Thyroid gland (tissue), 4 donors: ENCODE measurements around the gene GAK. TPM values are rescaled to one million over a fixed set of nuclear protein-coding genes. Genes with fewer than 3 reads are reported as not detected.

ENCODE experiments used
- DNase-seq, 2 donors: peaks; one replicate each; pipeline ENCODE4 v3.0.0-alpha.2; 2019
- H3K27ac ChIP-seq, 3 donors: fragments of 200-600 bp; sonication (generic); 1 replicate in 2 of 3; 2 replicates in 1 of 3; pipeline ENCODE4 v1.5.1; 2016 to 2019; ENCODE audit warnings: mild to moderate bottlenecking in 1 of 3, moderate library complexity in 1 of 3
- H3K27me3 ChIP-seq: fragments of 200-600 bp; sonication (generic); one replicate; pipeline ENCODE4 v1.5.1; 2019
- H3K36me3 ChIP-seq, 2 donors: fragments of 200-600 bp; sonication (generic); one replicate each; pipeline ENCODE4 v1.5.1; 2016 to 2019
- H3K4me1 ChIP-seq, 2 donors: fragments of 200-600 bp; sonication (generic); one replicate each; pipeline ENCODE4 v1.5.1; 2017 to 2019
- H3K4me3 ChIP-seq, 3 donors: fragments of 200-600 bp; sonication (generic); replicated peaks in 1 of 3; 1 replicate in 2 of 3; 2 replicates in 1 of 3; pipeline ENCODE4 v1.5.1; 2016; ENCODE audit warnings: mild to moderate bottlenecking in 1 of 3
- H3K9me3 ChIP-seq: fragments of 200-600 bp; sonication (generic); one replicate; pipeline ENCODE4 v1.5.1; 2017
- CTCF ChIP-seq, 6 experiments: fragments of 200-600 bp in 3 of 6; fragments of 450-650 bp in 3 of 6; sonication (generic) in 3 of 6; IDR thresholded peaks; one replicate each; pipeline ENCODE4 v1.5.1; 2016 to 2019; ENCODE audit warnings: antibody characterized with exemption in 6 of 6, mild to moderate bottlenecking in 2 of 6, inconsistent platforms in 1 of 6, moderate library complexity in 1 of 6
- POLR2A ChIP-seq, 2 donors: fragments of 450-650 bp; IDR thresholded peaks; one replicate each; pipeline ENCODE4 v1.6.1; 2017; ENCODE audit warnings: antibody characterized with exemption in 2 of 2, mild to moderate bottlenecking in 2 of 2, moderate library complexity in 1 of 2
- WGBS, 2 donors: methylation state at CpG; one replicate each; pipeline ENCODE4 v1.1.5; 2017; 5-methylcytosine and 5-hydroxymethylcytosine counted together
- intact Hi-C: fragments of 100-400 bp; cut with DNase I; formaldehyde crosslinking; loops from one replicate; pipeline ENCODE4 v1.15.1; 2023
- total RNA-seq, 4 donors: library from RNA; depleted of rRNA; stranded (reverse); fragments of >200 nt; gene quantifications; one replicate each; pipeline ENCODE4 v1.2.3, GENCODE V29; 2016

Gene GAK
- total RNA-seq, 4 donors from 2014 or later: 86.4 to 184 (median 153) TPM

GRCh38 chr4:849478-850175, 82.5 kb downstream of the GAK start:
- intact Hi-C loops: no loop called here
- Histone ChIP-seq H3K4me3 (no peak overlapping the region), H3K36me3 (peaks cover 25 to 26% of the 10 kb centered on the region in 2 donors), H3K27me3 (no peaks in the 10 kb centered on the region), H3K27ac (no peak overlapping the region), H3K9me3 (no peaks in the 10 kb centered on the region), H3K4me1 (no peaks in the 10 kb centered on the region)
- no peak for TF ChIP-seq POLR2A (IDR thresholded peaks at IDR 0.05)
- no peak for TF ChIP-seq CTCF (IDR thresholded peaks at IDR 0.05)
- 89 to 96% methylated on average over 5 to 28 of the region's 50 CpGs for WGBS, 2 donors
- DNase-seq: no peak

- intact Hi-C loops: no loop called here
Observed at GRCh38 chr4:848803-849477, 83.2 kb downstream of the GAK start.

GRCh38 chr4:848307-848691, 83.8 kb downstream of the GAK start:
- no peak for DNase-seq
- TF ChIP-seq POLR2A (IDR thresholded peaks at IDR 0.05) (no peak), CTCF (IDR thresholded peaks at IDR 0.05) (no peak)
- intact Hi-C loops: no loop called here
- Histone ChIP-seq H3K36me3 (peaks cover 25 to 26% of the 10 kb centered on the region in 2 donors), H3K4me3 (no peak overlapping the region), H3K27ac (no peak overlapping the region), H3K27me3 (no peaks in the 10 kb centered on the region), H3K4me1 (no peaks in the 10 kb centered on the region), H3K9me3 (no peaks in the 10 kb centered on the region)
- 92% methylated on average over 15 to 16 of the region's 16 CpGs for WGBS, 2 donors

More at GRCh38 chr4:848803-849477, 83.2 kb downstream of the GAK start:
- TF ChIP-seq CTCF (IDR thresholded peaks at IDR 0.05) (no peak), POLR2A (IDR thresholded peaks at IDR 0.05) (no peak)
- Histone ChIP-seq H3K4me3 (no peak overlapping the region), H3K9me3 (no peaks in the 10 kb centered on the region), H3K27ac (no peak overlapping the region), H3K27me3 (no peaks in the 10 kb centered on the region), H3K4me1 (no peaks in the 10 kb centered on the region), H3K36me3 (peaks cover 25 to 26% of the 10 kb centered on the region in 2 donors)
- DNase-seq: no peak
- whole genome bisulfite sequencing, 2 donors: 85 to 91% methylated on average over 24 to 27 of the region's 27 CpGs

GRCh38 chr4:845836-846251, 86.3 kb downstream of the GAK start:
- no peak for DNase-seq
- intact Hi-C loops: no loop called here
- 78 to 81% methylated on average over 14 of the region's 14 CpGs for WGBS, 2 donors
- no peak for TF ChIP-seq CTCF (IDR thresholded peaks at IDR 0.05)
- no peak for TF ChIP-seq POLR2A (IDR thresholded peaks at IDR 0.05)
- Histone ChIP-seq H3K27me3 (no peaks in the 10 kb centered on the region), H3K27ac (no peak overlapping the region), H3K9me3 (no peaks in the 10 kb centered on the region), H3K4me3 (no peak overlapping the region), H3K36me3 (peaks cover 12 to 22% of the 10 kb centered on the region in 2 donors), H3K4me1 (no peaks in the 10 kb centered on the region)

GRCh38 chr4:845233-845835, 86.8 kb downstream of the GAK start:
- 63 to 71% methylated on average over 2 to 4 of the region's 9 CpGs for WGBS, 2 donors
- no peak overlapping the region for H3K4me3 ChIP-seq
- H3K36me3 ChIP-seq: peaks cover 8 to 16% of the 10 kb centered on the region in 2 donors
- intact Hi-C loops: no loop called here
- no peaks in the 10 kb centered on the region for H3K9me3 ChIP-seq
- no peaks in the 10 kb centered on the region for H3K4me1 ChIP-seq
- H3K27ac ChIP-seq: no peak overlapping the region
- no peaks in the 10 kb centered on the region for H3K27me3 ChIP-seq
- TF ChIP-seq CTCF (IDR thresholded peaks at IDR 0.05): no peak
- TF ChIP-seq POLR2A (IDR thresholded peaks at IDR 0.05): no peak
- DNase-seq: no peak
